Stimulated activated naive CD4-positive, alpha-beta T cell (primary cell): ENCODE measurements around the gene FOXP1.
A peak's percentile ranks its signal among the peaks of the same experiment; 100 is the strongest.

Experiments used
- DNase-seq, 6 experiments: peaks; one replicate each; lab custom pipeline; 2025; lab: John Stamatoyannopoulos, UW

FOXP1 gene

DNA sequence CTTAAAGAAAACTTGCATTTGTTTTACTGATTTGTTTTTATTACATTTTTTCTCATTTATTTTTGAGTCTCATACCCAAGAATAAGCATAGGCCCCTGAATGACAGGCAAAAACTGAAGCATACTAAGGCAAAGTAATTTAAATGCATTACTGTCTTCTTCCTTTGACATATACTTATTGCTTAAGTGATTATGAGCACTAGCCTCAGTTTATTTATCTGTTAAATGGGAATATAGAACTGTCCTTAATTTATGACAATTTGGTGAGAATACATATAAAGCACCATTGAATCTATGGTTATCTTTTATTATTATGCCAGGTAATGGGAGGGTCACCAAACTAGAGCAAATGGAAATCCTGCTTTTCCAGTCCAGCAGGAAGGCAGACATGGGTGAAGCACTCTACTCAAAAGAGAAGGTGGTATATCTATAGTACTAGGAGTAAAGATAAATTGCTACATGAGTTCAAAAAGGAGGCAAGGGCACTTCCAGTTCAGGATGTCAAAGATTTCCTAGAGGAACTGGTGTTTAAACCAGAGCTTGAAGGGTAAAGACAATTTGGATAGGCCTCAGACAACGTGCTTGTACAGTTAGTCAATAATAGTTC, 435.0 kb downstream of the FOXP1 start:
- no peak for DNase-seq

DNA sequence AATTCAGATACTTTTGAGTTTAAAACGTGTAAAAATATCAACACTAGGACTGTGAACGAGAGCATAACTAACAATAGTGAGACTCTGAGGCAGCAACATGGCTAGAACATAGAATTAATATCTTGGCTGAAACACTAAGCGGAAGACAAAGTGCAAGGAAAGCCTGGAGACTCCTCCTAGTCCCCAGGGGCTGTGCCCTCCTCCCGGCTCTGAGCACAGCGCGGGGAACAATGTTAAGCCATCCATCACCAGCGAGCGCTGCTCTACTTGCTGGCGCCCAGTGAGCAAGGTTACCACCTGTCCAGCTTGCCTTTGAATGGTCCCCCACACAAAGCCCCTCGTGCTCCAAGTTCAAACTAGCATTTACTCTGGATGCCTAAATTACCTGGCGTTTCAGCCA, 436.9 kb downstream of the FOXP1 start:
- no peak for DNase-seq

DNA sequence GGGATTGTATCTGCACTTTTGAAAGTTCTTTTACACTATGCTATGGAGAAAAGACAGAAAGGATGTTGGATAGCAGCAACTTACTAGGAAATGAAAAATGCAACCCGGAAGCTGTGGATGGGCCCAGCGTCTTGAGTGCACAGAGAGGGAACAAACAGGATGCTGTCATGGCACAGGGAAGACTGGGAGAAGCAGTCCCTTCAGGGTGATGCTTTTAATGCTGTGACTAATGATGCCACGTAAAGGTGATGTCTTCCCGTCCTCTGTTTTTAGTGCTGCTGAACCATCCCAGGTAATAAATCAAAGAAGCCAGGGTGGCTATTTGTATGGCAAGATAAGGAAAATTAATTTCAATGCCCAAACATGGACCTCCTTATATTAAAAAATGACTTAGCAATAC, 437.6 kb downstream of the FOXP1 start:
- no peak for DNase-seq

- no peak for DNase-seq
These were observed 438.8 kb downstream of the FOXP1 start for GRCh38 chr3:71144525-71145253.

- DNase-seq = no peak
These were observed 440.0 kb downstream of the FOXP1 start for GRCh38 chr3:71143493-71143892.

DNA sequence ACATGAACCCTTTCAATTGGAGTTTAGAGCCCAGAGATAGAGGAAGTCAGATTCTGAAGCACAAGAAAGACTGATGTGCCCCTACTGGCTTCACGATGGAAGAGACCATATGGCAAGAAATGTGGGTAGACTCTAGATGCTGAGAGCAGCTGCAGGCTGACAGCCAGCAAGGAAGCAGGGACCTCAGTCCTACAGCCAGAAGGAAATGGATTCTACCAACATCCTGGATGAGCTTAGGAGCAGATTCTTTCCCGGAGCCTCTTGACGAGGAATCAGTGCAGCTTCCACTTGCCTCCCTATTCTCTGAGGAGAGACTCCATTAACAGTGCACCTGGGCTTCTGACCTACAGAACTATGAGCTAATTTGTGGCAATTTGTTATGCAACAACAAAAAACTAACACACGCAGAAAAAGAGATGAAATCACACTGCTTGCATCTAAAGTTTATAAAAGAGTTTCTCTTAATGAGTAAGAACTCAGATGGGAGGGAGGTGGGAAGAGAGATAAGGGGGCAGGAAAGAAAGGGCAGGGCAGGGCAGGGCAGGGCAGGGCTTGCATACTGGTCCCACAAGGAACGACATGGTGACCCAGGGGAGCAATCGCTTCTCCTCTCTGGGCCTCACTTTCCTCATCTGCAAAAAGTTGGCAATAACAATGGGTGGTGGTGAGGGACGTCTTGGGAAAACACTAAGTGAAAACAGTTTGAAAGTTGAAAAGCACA, 440.9 kb downstream of the FOXP1 start:
- peak in 3 of 6 experiments; percentile 9 to 33 (median 21) for DNase-seq

- DNase-seq = no peak
These were observed 443.1 kb downstream of the FOXP1 start for GRCh38 chr3:71140477-71140876.

DNA sequence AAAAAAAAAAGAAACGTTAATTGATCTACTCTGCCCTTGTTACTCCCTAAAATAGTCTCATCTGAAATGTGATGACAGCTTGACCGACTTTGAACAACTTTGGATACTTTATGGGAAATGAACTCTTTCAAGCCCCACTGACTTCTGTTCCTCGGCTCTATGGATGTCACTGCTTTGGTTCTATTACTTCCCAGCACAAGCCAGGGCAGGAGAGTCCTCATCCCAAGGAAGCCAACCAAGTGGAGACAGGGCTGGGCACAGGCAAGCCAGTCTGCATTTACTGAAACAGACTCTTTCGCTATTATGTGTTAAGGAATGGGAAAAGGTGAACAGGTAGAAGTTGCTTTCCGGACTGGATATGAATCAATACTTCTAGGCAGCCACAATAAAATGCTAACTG, 444.0 kb downstream of the FOXP1 start:
- DNase-seq = no peak

DNA sequence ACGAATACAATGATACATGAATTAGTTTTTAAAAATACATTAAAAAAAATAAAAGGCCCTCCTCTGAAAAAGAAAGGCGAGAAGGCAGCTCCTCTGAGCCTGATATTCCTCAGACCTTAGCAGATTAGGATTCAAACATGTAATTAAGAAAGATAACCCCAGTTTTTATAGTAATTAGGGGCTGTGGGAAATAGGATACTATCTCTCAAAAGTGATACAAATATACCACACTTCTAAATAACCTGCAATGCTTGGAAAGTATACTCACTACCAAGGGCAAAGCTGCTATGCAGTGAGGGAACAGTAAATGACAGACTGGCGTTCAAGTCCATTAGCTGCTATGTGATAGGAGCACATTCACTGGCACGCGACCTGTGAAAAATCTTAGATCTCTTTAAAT, 445.1 kb downstream of the FOXP1 start:
- DNase-seq = no peak

DNA sequence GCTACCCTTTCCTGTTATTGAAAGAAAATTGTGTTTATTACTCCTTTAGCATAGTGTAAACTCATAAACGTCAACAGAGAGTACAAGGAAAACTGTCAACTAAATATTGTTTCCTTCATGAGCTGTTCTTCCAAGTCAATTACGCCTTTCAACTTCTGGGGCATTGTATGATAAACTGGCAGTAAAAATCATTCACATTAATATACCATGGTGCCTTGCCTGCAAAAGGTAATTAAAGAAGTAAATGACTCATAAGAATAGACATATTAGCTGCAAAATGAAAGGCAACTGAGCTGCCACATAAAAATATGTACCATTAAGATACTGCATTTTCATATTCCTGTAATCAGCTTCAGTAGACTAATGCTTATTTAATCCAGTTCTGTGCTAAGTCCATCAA, 447.3 kb downstream of the FOXP1 start:
- DNase-seq = no peak

- DNase-seq = no peak
These were observed 448.0 kb downstream of the FOXP1 start for GRCh38 chr3:71135373-71136088.

GRCh38 chr3:71134521-71134920, 449.0 kb downstream of the FOXP1 start:
- no peak for DNase-seq

DNA sequence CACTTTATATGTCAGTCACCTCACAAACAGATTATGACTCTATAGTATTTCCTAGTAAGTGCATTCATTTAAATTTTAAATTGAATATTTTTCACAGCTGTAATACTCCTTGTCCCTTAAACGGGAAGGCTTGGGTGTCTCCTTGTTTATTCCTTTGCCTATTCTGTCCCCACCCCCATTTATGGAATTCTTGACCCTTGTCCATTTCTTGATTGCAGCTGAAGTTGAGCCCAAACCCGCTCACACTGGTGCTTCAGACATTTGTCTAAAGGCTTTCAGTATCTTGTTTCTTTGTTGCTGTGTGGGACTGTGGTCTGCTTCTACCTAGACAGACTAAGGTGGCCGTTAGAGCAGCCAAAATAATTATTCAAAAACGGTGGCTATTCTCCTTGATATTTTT, 449.7 kb downstream of the FOXP1 start:
- DNase-seq = no peak

GRCh38 chr3:71132995-71133730, 450.4 kb downstream of the FOXP1 start:
- no peak for DNase-seq

GRCh38 chr3:71131375-71132314, 451.9 kb downstream of the FOXP1 start:
- peak in 1 of 6 experiments; percentile 41 for DNase-seq

DNA sequence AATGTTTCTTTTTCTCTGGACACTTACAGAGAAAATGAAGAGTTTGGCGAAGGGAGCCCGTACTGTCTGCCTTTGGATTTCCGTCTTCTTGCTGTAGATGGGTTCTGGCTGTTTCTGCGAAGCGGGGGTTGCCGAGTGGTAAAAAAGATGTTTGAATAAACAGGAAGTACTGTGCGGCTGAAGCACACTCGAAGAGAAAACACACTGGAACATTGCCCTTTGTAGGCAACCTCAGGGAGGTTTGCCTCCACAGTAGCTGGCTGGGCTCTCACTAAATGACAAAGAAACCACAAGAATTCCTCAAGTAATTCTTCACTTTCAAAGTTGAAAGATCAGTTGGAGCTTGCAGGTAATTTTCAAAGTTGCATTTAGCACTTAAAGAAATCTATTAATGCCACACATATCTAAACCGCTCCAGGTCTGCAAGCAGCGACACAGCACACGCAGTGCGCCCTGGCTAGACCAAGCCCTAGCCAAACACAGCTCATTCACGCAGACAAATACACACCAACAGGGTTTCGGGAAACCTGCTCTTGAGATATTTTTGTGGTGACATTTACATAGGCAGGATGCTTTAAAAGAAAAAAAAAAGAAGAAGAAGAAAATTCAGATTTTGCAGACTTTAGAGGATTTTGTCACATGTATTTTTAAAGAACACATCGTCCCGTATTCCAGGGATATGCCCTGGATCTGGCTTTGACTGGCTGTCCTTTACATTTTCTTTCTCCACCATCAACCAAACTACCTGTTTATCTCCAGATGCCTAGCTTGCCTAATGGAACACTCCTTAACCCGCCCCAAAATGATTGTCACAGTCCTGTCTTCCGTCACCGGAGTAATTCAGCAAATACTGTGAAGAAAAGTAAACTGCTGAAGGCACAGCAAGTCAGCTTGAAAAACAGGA, 452.8 kb downstream of the FOXP1 start:
- peak; percentile 56 to 89 (median 80) for DNase-seq

- peak in 3 of 6 experiments; percentile 62 to 77 (median 64) for DNase-seq
These were observed 453.7 kb downstream of the FOXP1 start for GRCh38 chr3:71129611-71130431.

DNA sequence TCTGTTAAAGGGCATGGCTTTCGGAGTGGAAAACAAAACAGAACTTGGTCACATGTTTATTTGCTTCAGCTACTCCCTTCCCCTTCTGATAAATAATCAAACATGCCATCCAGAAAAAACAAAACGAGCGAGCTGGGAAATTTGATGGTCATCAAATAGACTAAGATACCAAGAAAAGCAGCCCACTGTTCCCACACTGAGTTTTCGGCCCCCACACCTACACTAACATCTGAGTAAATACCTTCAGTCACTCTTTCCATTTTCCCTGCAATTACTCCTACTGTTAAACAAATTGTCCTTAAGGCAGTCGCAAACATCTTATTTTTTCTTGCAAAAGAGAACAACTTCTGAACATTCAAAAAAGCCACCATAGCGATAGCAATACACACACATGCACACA, 454.6 kb downstream of the FOXP1 start:
- peak in 1 of 6 experiments; percentile 5 for DNase-seq

DNA sequence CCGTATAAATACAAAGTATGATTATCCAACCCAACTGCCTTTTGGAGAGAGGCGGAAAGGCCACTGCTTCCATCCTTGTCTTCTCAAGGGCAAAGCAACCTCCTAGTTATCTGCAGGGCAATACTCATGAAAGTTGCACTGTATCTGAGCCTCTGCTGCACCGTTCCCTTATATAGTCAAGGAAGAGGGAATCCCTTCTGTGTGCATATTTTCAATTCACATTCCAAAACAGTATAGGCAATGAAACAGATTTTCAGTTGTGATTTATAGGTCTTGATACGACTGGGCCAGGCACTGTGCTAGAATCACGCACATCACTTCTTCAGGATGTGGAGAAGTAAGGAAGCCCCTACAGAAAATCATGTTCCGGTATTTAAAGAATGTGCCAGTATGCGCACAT, 455.7 kb downstream of the FOXP1 start:
- no peak for DNase-seq
